Fibroblast of skin of back (primary cell): Measurements from ENCODE around the gene PGBD5. TPM values are rescaled to one million over a fixed set of nuclear protein-coding genes. Genes with fewer than 3 reads are reported as not detected.
"Not testable (repeated sequence)": the region's sequence is repeated elsewhere in the genome, so short reads cannot be mapped to it uniquely, and the experiment has no call there.

Source experiments
- DNase-seq: peaks from one replicate; pipeline ENCODE4 v3.0.0-alpha.2; 2013
- polyA plus RNA-seq, 2 experiments: library from polyadenylated mRNA; unstranded; fragments of 120-200 nt; gene quantifications; one replicate each; pipeline ENCODE4 v1.2.1, GENCODE V29; 2013; ENCODE audit not compliant: insufficient read length in 2 of 2

The PGBD5 gene, protein sequence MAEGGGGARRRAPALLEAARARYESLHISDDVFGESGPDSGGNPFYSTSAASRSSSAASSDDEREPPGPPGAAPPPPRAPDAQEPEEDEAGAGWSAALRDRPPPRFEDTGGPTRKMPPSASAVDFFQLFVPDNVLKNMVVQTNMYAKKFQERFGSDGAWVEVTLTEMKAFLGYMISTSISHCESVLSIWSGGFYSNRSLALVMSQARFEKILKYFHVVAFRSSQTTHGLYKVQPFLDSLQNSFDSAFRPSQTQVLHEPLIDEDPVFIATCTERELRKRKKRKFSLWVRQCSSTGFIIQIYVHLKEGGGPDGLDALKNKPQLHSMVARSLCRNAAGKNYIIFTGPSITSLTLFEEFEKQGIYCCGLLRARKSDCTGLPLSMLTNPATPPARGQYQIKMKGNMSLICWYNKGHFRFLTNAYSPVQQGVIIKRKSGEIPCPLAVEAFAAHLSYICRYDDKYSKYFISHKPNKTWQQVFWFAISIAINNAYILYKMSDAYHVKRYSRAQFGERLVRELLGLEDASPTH
- 0.22 TPM for polyA plus RNA-seq (2013, experiment 1 of 2; ENCODE audit: insufficient read length)
- 0.19 TPM for polyA plus RNA-seq (2013, experiment 2 of 2; ENCODE audit: insufficient read length)

DNA sequence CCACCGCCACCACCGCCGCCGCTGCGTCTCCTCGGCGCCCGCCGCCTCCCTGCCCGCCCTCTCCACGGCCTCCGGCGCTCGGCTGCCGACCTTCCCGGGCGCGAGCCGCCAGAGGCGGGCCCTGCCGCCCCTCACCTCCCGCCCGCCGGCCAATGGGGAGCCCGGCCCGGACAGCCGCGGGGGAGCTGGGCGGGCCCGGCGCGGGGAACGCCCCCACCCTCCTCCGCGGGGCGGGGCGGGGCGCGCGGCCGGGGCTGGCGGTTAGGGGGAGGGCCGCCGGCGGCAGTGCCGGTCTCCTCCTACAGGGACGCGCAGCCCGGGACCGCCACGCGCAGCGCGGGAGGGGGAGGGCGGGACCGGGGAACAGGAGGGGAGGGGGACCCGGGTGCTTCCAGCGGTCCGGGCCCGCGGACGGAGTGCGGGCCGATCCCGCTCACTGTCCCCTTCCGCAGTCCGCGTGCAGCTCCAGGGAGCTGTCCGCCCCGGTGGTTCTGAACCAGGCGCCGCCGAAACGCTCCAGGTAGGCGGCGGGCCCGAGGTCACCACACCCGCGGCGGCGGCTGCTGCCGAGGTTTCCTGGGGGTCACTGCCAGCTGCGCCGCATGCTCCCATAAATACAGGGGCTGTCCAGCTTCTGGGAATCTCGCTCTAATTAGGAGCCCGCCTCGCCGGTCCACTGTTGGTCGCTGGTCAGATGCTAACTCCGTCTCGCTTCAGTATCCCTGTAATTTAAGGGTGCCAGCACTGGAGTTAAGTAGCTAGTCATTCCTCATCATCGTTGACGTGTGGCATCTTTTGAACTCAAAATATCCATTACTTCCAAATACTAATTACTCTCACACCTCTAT is at the start of gene PGBD5:
PGBD5 (minus strand) TSS at position 87 of the 848 bp plus-strand sequence. CDS start 404 bp downstream, outside the sequence.
- peak; percentile 70 for DNase-seq

DNA sequence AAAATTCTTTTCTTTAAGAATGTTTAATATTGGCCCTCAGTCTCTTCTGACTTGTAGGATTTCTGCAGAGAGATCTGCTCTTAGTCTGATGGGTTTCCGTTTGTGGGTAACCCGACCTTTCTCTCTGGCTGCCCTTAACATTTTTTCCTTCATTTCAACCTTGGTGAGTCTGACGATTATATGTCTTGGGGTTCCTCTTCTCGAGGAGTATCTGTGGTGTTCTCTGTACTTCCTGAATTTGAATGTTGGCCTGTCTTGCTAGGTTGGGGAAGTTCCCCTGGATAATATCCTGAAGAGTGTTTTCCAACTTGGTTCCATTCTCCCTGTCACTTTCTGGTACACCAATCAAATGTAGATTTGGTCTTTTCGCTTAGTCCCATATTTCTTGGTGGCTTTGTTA is 48.8 kb upstream of the PGBD5 start:
- not testable (repeated sequence) for DNase-seq

DNA sequence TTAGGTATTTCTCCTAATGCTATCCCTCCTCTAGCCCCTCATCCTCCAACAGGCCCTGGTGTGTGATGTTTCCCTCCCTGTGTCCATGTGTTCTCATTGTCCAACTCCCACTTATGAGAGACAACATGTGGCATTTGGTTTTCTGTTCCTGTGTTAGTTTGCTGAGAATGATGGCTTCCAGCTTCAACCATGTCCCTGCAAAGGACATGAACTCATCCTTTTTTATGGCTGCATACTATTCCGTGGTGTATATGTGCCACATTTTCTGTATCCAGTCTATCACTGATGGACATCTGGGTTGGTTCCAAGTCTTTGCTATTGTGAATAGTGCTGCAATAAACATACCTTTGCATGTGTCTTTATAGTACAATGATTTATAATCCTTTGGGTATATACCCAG is 44.6 kb upstream of the PGBD5 start:
- DNase-seq: not testable (repeated sequence)

DNA sequence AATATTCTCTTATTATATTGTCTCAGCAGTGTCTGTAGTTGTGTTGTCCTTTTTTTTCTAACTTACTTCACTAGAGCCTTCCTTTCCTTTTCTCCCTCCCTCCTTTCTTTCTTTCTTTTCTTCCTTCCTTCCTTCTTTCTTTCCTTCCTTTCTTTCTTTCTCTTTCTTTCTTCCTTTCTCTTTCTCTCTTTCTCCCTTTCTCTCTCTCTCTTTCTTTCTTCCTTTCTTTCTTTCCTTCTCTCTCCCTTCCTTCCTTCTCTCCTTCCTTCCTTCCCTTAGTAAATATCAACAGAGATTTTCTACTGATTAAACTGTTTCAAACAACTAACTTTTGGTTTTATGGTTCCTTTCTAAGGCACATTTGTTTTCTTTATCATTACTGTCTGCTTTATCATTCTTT is 43.1 kb upstream of the PGBD5 start:
- DNase-seq: no peak

DNA sequence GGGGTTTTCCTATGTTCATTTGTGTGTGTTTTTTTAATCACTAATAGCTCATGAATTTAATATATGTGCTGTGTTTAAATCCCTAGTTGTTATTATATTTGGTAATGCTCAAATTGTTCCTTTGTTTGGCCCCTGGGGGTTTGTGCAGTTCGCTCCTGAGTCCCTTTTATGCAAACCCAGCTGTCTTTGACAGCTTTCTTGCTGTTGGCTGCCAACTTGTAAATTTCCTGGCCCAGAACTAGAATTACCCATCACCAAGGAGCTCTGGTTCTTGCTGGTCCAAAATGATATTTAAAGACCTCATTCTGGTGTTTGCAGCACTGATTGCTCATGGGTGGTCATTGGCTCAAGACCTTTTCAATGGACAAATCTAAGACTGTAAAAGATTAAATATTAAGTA is 39.6 kb upstream of the PGBD5 start:
- no peak for DNase-seq

- DNase-seq: peak; percentile 16
Measured at GRCh38 chr1:230464671-230465070, 38.5 kb upstream of the PGBD5 start.

DNA sequence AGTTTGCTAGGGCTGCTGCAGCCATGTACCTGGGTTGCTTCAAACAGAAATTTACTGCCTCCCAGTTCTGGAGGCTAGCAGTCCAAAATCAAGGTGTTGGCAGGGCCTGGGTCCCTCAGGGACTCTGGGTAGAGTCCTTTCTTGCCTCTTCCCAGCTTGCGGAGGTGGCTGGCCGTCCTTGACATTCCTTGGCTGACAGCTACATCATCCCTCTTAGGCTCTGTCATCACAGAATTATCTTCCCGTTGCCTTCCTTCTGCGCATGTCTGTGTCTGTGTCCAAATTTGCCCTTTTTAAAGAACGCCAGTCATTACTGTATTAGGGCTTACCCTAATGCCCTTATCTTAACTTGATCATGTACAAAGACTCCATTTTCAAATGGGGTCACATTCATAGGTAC is 37.6 kb upstream of the PGBD5 start:
- no peak for DNase-seq

DNA sequence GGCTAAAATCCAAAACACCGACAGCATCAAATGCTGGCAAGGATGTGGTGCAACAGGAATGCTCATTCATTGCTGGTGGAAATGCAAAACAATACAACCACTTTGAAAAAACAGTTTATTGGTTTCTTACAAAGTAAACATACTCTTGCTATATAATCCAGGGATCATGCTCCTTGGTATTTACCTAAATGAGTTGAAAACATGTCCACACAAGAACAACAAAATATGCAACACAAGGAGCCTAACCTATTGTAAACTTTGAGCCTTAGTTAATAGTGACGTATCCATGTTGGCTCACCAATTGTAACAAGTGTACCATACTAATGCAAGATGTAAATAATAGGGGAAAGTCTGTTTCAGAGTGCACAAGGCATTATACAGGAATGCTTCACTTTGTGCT is 37.2 kb upstream of the PGBD5 start:
- no peak for DNase-seq

DNA sequence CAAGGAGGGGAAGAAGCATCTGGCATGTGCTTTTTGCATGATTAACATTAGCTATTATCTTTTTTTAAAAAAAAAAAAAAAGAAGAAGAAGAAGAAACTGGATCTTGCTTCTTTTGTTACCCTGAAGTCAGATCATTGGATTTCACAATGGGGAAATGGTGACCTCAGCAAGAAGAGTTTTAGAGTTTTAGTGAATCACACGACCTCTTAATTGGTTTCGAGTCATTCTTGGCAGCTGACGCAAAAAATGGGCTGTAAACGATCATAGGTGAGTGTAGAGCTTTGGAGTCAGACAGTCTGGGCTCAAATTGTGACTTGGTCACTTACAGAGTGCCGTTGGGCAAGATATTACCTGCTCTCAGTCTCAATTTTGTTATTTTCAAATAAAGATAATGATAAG is 33.3 kb upstream of the PGBD5 start:
- DNase-seq: no peak

- DNase-seq: peak; percentile 15
Measured at GRCh38 chr1:230458509-230458908, 32.4 kb upstream of the PGBD5 start.

DNA sequence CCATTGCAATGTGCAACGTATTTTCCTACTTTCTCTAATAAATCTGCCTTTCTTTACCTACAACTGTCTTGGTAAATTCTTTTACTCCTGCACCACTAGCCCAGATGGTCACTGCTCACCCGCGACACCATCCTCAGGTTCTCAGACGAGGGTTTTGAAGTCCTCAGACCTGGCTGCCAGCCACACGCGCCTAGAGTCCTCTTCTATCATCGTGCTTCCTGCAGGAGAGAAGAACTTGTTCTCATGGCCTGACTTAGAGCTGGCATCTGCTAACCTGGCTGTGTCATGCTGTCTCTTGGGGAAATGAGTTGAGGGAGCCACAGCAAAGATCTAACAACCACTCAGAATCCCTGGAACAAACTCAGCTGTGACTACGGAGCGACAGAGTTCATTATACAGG is 30.3 kb upstream of the PGBD5 start:
- DNase-seq: no peak

DNA sequence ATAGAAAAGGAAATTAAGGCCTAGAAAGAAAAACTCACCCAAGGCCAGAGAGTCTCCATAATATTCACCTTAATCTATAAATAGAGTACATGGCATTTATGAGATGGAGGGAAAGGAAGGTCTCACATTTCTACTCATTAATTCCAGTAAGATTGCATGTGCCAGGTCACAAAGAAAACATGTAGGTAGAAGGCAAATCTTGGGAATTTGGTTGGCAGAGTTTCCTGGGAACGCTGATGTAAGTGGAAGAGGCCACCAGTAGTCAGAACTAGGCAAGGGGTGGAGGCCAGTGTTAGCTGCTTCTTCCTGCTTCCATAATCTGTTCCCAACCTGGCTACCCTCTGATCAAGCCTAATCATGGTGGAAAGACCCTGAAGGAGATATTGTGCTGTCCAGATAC is 29.2 kb upstream of the PGBD5 start:
- DNase-seq: no peak

DNA sequence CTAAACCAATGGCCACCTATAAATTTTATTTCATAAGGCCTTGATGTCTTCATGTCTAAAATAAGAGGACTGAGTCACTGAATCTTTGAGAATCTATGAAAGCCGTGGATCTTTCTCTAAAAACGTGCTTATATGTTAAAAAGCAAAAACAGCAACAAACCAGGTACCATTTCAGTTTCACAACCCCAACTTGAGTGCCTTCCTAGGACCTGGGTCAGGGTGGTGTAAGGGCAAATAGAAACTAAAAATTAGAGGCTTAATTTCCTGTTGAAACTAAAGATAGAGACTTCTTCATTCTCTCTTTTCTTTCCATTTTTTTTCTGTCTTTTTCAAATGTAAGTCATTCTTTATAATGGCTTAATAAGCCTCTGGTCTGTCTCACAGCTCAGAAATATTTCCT is 27.2 kb upstream of the PGBD5 start:
- DNase-seq: no peak

GRCh38 chr1:230441183-230442029 is 15.3 kb upstream of the PGBD5 start:
- DNase-seq: no peak

DNA sequence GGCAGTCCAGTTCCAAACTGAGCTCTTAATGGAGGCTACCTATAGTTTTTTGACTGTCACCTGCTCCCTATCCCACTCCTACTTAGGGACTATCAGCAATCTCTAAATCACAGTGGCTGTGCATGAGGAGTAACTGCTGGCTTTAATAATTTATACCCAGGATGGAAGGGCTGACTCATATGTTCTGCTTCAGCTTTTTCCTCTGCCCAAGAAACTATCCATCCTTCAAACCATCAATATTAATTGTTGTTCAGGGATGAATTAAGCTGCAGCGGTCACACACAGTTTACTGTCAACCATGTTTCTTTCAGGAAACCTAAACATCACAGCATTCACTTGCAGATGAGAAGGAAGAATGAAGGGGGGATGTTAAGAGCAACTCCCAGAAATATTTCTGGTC is 9.0 kb upstream of the PGBD5 start:
- no peak for DNase-seq

DNA sequence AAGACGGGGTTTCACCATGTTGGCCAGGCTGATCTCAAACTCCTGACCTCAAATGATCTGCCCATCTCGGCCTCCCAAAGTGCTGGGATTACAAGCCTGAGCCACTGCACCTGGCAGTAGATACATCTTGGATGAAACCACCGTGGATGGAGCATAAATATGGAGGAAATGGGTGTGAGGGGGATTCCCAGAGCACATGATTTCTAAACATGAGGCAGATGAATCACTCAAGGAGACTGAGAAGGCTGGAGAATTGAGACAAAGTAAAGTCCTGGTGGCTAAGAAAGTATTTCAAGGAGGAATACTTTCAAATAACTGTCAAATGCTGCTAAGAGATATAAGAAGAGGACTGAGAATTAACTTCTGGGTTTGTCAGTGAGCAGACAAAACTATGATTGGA is 5.4 kb upstream of the PGBD5 start:
- no peak for DNase-seq

GRCh38 chr1:230430499-230430898 is 4.4 kb upstream of the PGBD5 start:
- DNase-seq: no peak

GRCh38 chr1:230429067-230429735 is 3.1 kb upstream of the PGBD5 start:
- DNase-seq: no peak

GRCh38 chr1:230427981-230428380 is 1.8 kb upstream of the PGBD5 start:
- DNase-seq: no peak

DNA sequence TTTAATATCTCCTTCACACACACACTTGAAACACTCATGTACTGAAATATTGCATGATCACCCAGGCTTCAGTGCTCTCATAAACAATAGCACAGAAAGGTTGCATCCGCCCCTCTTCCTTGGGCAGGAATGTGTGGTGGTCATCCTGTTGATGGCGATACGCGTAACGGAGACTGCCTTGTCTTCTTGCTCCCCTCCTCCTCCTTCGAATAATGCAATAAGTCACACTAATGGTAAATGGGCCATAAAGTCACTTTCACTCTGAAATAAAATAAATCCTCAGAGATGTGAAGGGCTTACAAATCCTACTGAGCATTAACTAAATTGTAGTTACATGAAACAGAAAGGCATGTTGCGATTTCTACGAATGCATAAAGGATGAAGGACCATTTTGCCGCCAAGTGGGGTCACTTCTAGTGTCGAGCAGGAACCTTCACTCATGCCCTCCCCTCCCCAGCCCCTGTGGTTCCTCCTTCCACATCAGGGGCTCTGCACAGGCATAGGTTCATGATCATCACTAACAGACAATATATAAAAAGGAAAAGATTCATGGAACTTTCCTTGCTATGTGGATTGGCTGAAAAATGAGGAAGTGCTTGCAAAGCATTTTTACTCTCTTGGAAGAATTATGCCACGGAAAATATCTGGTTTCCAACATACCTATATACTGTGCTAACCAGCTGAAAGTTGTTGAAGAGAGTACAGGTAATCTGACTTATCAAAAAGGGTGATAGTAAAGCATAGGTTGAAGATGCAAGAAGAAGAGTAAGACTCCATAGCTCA is 1.2 kb upstream of the PGBD5 start:
- DNase-seq: no peak
